HFF-Myc (cell line): ENCODE data around the gene FAM111A.
A peak's percentile ranks its signal among the peaks of the same experiment; 100 is the strongest.
"Not testable (repeated sequence)": the region's sequence is repeated elsewhere in the genome, so short reads cannot be mapped to it uniquely, and the experiment has no call there.

Source experiments
- DNase-seq: peaks from one replicate; pipeline ENCODE4 v3.0.0-alpha.2; 2011; ENCODE audit warnings: low read depth; ENCODE audit errors: extremely low read depth
- H3K4me3 ChIP-seq: replicated peaks from 2 replicates; pipeline ENCODE4 v1.5.1; 2011; ENCODE audit warnings: low read depth, mild to moderate bottlenecking, control low read depth, low read length
- CTCF ChIP-seq: IDR thresholded peaks from 2 replicates; pipeline ENCODE4 v1.5.1; 2012; ENCODE audit warnings: mild to moderate bottlenecking, low read depth, low read length, control low read depth; ENCODE audit errors: missing control alignments

Gene FAM111A

GRCh38 chr11:59106363-59107336 is 36.0 kb upstream of the FAM111A start, which contains the start of gene FAM111B:
FAM111B (plus strand) TSS chr11:59107237; CDS start chr11:59109626, 2,389 bp downstream.
- peak; percentile 85 for DNase-seq
- H3K4me3 ChIP-seq = peak within 1 kb of the TSS; percentile 48
- TF ChIP-seq CTCF = no peak

GRCh38 chr11:59107721-59108120 is 34.9 kb upstream of the FAM111A start:
- peak overlapping the region; percentile 48 for H3K4me3 ChIP-seq
- DNase-seq = not testable (repeated sequence)

GRCh38 chr11:59112494-59112893 is 30.2 kb upstream of the FAM111A start:
- TF ChIP-seq CTCF = no peak
- no peak for DNase-seq
- no peak overlapping the region for H3K4me3 ChIP-seq

GRCh38 chr11:59114344-59114743 is 28.3 kb upstream of the FAM111A start:
- TF ChIP-seq CTCF = no peak
- no peak for DNase-seq
- no peak overlapping the region for H3K4me3 ChIP-seq

GRCh38 chr11:59115553-59115952 is 27.1 kb upstream of the FAM111A start:
- TF ChIP-seq CTCF = no peak
- H3K4me3 ChIP-seq = no peak overlapping the region
- no peak for DNase-seq

- no peak overlapping the region for H3K4me3 ChIP-seq
- TF ChIP-seq CTCF = no peak
- no peak for DNase-seq
These were observed 24.9 kb upstream of the FAM111A start for GRCh38 chr11:59117774-59118173.

GRCh38 chr11:59119826-59120225 is 22.8 kb upstream of the FAM111A start:
- DNase-seq = no peak
- TF ChIP-seq CTCF = no peak
- no peak overlapping the region for H3K4me3 ChIP-seq
